Measurements from ENCODE around the gene CAND1. TPM values are rescaled to one million over a fixed set of nuclear protein-coding genes. Genes with fewer than 3 reads are reported as not detected.

The CAND1 gene
- total RNA-seq, 1 donor from 2014 or later = 206 TPM

GRCh38 chr12:67299926-67300325 lies 30.8 kb downstream of the CAND1 start:
- TF ChIP-seq, protein P1, sequence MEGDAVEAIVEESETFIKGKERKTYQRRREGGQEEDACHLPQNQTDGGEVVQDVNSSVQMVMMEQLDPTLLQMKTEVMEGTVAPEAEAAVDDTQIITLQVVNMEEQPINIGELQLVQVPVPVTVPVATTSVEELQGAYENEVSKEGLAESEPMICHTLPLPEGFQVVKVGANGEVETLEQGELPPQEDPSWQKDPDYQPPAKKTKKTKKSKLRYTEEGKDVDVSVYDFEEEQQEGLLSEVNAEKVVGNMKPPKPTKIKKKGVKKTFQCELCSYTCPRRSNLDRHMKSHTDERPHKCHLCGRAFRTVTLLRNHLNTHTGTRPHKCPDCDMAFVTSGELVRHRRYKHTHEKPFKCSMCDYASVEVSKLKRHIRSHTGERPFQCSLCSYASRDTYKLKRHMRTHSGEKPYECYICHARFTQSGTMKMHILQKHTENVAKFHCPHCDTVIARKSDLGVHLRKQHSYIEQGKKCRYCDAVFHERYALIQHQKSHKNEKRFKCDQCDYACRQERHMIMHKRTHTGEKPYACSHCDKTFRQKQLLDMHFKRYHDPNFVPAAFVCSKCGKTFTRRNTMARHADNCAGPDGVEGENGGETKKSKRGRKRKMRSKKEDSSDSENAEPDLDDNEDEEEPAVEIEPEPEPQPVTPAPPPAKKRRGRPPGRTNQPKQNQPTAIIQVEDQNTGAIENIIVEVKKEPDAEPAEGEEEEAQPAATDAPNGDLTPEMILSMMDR (IDR thresholded peaks at IDR 0.05; ENCODE audit: unreplicated experiment) = no peak
- Mint-ChIP-seq H3K4me1 (ENCODE audit: unreplicated experiment) (no peaks in the 10 kb centered on the region), H3K27me3 (ENCODE audit: unreplicated experiment) (no peaks in the 10 kb centered on the region), H3K36me3 (ENCODE audit: low read depth, unreplicated experiment) (peaks cover under 1% of the 10 kb centered on the region), H3K27ac (ENCODE audit: unreplicated experiment) (no peak overlapping the region), H3K4me3 (ENCODE audit: unreplicated experiment) (no peak overlapping the region), H3K9me3 (ENCODE audit: unreplicated experiment) (no peaks in the 10 kb centered on the region)
- no peak for DNase-seq (ENCODE audit: low spot score)

- Mint-ChIP-seq H3K27ac (ENCODE audit: unreplicated experiment) (no peak overlapping the region), H3K27me3 (ENCODE audit: unreplicated experiment) (no peaks in the 10 kb centered on the region), H3K9me3 (ENCODE audit: unreplicated experiment) (no peaks in the 10 kb centered on the region), H3K36me3 (ENCODE audit: low read depth, unreplicated experiment) (peaks cover 4% of the 10 kb centered on the region), H3K4me3 (ENCODE audit: unreplicated experiment) (no peak overlapping the region), H3K4me1 (ENCODE audit: unreplicated experiment) (no peaks in the 10 kb centered on the region)
- no peak for DNase-seq (ENCODE audit: low spot score)
- TF ChIP-seq, protein P1 (IDR thresholded peaks at IDR 0.05; ENCODE audit: unreplicated experiment) = no peak
Measured at GRCh38 chr12:67302162-67302561, 33.0 kb downstream of the CAND1 start.

DNA sequence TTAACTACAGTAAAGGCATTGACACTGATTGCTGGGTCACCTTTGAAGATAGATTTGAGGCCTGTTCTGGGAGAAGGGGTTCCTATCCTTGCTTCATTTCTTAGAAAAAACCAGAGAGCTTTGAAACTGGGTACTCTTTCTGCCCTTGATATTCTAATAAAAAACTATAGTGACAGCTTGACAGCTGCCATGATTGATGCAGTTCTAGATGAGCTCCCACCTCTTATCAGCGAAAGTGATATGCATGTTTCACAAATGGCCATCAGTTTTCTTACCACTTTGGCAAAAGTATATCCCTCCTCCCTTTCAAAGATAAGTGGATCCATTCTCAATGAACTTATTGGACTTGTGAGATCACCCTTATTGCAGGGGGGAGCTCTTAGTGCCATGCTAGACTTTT lies 36.4 kb downstream of the CAND1 start:
- Mint-ChIP-seq H3K27ac (ENCODE audit: unreplicated experiment) (no peak overlapping the region), H3K4me1 (ENCODE audit: unreplicated experiment) (no peaks in the 10 kb centered on the region), H3K36me3 (ENCODE audit: low read depth, unreplicated experiment) (peaks cover 4% of the 10 kb centered on the region)

DNA sequence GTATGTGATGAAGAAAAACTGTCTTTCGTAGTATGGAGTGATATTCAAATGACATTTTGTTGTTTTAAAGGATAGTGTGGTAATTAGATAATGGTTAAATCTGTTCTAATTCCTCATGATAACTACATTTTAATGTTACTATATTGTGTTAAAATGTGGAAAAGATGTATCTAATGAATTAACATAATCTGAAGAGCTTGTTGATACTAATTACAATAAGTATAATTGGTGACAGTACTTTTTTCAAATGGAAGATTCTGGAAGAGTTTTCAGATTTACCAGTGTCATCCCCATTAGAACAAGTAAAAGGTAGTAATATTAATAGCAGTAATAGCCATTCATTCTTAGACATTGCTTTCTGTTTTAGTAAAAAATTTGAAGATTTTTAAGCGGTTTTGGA lies 37.6 kb downstream of the CAND1 start:
- no peaks in the 10 kb centered on the region for H3K27me3 Mint-ChIP-seq (ENCODE audit: unreplicated experiment)
- no peaks in the 10 kb centered on the region for H3K4me1 Mint-ChIP-seq (ENCODE audit: unreplicated experiment)
- H3K9me3 Mint-ChIP-seq (ENCODE audit: unreplicated experiment) = no peaks in the 10 kb centered on the region
- TF ChIP-seq, protein P1 (IDR thresholded peaks at IDR 0.05; ENCODE audit: unreplicated experiment) = no peak
- H3K27ac Mint-ChIP-seq (ENCODE audit: unreplicated experiment) = no peak overlapping the region
- peaks cover 4% of the 10 kb centered on the region for H3K36me3 Mint-ChIP-seq (ENCODE audit: low read depth, unreplicated experiment)
- no peak for DNase-seq (ENCODE audit: low spot score)
- H3K4me3 Mint-ChIP-seq (ENCODE audit: unreplicated experiment) = no peak overlapping the region

More for the DNA sequence above, 36.4 kb downstream of the CAND1 start:
- Mint-ChIP-seq H3K27me3 (ENCODE audit: unreplicated experiment) (no peaks in the 10 kb centered on the region), H3K9me3 (ENCODE audit: unreplicated experiment) (no peaks in the 10 kb centered on the region), H3K4me3 (ENCODE audit: unreplicated experiment) (no peak overlapping the region)
- DNase-seq (ENCODE audit: low spot score) = no peak
- TF ChIP-seq, protein P1 (IDR thresholded peaks at IDR 0.05; ENCODE audit: unreplicated experiment) = no peak

- TF ChIP-seq, protein P1 (IDR thresholded peaks at IDR 0.05; ENCODE audit: unreplicated experiment) = no peak
- peaks cover 2% of the 10 kb centered on the region for H3K27me3 Mint-ChIP-seq (ENCODE audit: unreplicated experiment)
- H3K4me1 Mint-ChIP-seq (ENCODE audit: unreplicated experiment) = no peaks in the 10 kb centered on the region
- no peak overlapping the region for H3K4me3 Mint-ChIP-seq (ENCODE audit: unreplicated experiment)
- peaks cover 22% of the 10 kb centered on the region for H3K36me3 Mint-ChIP-seq (ENCODE audit: low read depth, unreplicated experiment)
- no peak overlapping the region for H3K27ac Mint-ChIP-seq (ENCODE audit: unreplicated experiment)
- no peaks in the 10 kb centered on the region for H3K9me3 Mint-ChIP-seq (ENCODE audit: unreplicated experiment)
- no peak for DNase-seq (ENCODE audit: low spot score)
Measured at GRCh38 chr12:67315661-67316060, 46.5 kb downstream of the CAND1 start.
